ENCODE measurements around the gene B4GALNT2.

DNA sequence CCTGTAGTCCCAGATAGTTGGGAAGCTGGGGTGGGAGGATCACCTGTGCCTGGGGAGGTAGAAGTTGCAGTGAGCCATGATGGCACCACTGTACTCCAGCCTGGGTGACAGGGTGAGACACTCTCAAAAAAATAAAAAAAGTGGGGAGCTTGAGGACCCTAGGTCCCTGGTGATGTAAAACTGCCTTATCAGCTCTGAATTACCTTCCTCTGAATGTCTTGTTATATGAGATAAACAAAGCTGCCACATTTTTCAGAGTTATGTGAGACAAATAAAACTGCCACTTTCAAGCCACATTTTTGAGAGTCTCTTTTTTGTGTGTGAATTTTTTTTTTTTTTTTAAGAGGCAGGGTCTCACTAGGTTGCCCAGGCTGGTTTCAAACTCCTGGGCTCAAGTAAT lies 32.0 kb upstream of the B4GALNT2 start:
- TF ChIP-seq GATA2 (IDR thresholded peaks at IDR 0.05; ENCODE audit: low read depth, low read length): no peak
- TF ChIP-seq GATA3 (IDR thresholded peaks at IDR 0.05; ENCODE audit: low read depth, low read length): no peak
